Body of pancreas (tissue), 4 donors: Measurements from ENCODE around the gene ZNF460. TPM values are rescaled to one million over a fixed set of nuclear protein-coding genes. Genes with fewer than 3 reads are reported as not detected.

Experiments
- ATAC-seq: fragments of 150-250 bp; one replicate; pipeline ENCODE4 v1.9.1; 2016
- DNase-seq, 4 donors: peaks; one replicate each; pipeline ENCODE4 v3.0.0-alpha.2; 2019
- H3K27ac ChIP-seq, 4 donors: fragments of 200-600 bp; sonication (generic); 1 replicate in 3 of 4; 2 replicates in 1 of 4; pipeline versions ENCODE4 v1.5.1 to v1.6.1; 2016 to 2019; ENCODE audit warnings: mild to moderate bottlenecking in 1 of 4, mixed read lengths in 1 of 4, moderate library complexity in 1 of 4
- H3K27me3 ChIP-seq, 2 donors: fragments of 200-600 bp; sonication (generic); one replicate each; pipeline ENCODE4 v1.6.0; 2016; ENCODE audit warnings: mild to moderate bottlenecking in 1 of 2
- H3K36me3 ChIP-seq, 2 donors: fragments of 200-600 bp; sonication (generic); replicated peaks in 1 of 2; 2 replicates each; pipeline ENCODE4 v1.5.1; 2016; ENCODE audit warnings: low read depth in 2 of 2; ENCODE audit not compliant: insufficient read depth in 1 of 2
- H3K4me1 ChIP-seq: fragments of 200-600 bp; sonication (generic); one replicate; pipeline ENCODE4 v1.6.0; 2016
- H3K4me3 ChIP-seq, 2 donors: fragments of 200-600 bp; sonication (generic); 1 replicate in 1 of 2; 2 replicates in 1 of 2; pipeline ENCODE4 v1.5.1; 2016 to 2019
- H3K9me3 ChIP-seq, 3 donors: fragments of 200-600 bp; sonication (generic); 1 replicate in 2 of 3; 2 replicates in 1 of 3; pipeline ENCODE4 v1.5.1; 2016
- POLR2A ChIP-seq, 3 donors: fragments of 450-650 bp; IDR thresholded peaks; one replicate each; pipeline ENCODE4 v1.6.1; 2016; ENCODE audit warnings: antibody characterized with exemption in 3 of 3, mild to moderate bottlenecking in 2 of 3
- WGBS, 2 donors: methylation state at CpG; one replicate each; pipeline ENCODE4 v1.1.5; 2017; 5-methylcytosine and 5-hydroxymethylcytosine counted together
- intact Hi-C: fragments of 100-400 bp; cut with DNase I; formaldehyde crosslinking; loops from one replicate; pipeline ENCODE4 v1.15.1; 2023
- total RNA-seq, 2 donors: library from RNA; depleted of rRNA; stranded (reverse); fragments of >200 nt; gene quantifications; one replicate each; pipeline ENCODE4 v1.1.0, GENCODE V29; 2016
- TF ChIP-seq, protein P1 (sequence below), 7 experiments: fragments of 450-650 bp in 4 of 7; fragments of 200-600 bp in 3 of 7; sonication (generic) in 3 of 7; IDR thresholded peaks; one replicate each; pipeline ENCODE4 v1.5.1; 2016 to 2019; ENCODE audit warnings: antibody characterized with exemption in 7 of 7

The ZNF460 gene
- total RNA-seq, 2 donors from 2014 or later: 22.7 to 30.1 TPM

DNA sequence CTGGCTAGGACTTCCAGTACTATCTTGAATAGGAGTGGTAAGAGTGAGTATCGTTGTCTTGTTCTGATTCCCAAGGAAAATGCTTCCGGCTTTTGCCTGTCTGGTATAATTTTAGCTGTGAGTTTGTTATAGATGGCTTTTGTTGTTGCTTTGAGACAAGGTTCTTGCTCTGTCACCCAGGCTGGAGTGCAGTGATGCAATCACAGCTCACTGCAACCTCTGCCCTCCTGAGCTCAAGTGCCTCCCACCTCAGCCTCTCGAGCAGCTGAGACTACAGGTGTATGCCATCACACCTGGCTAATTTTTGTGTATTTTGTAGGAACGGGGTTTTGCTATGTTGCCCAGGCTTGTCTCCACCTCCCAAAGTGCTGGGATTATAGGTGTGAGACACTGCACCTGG is 33.9 kb downstream of the ZNF460 start:
- no peak for ATAC-seq
- DNase-seq: no peak
- Histone ChIP-seq H3K9me3 (no peaks in the 10 kb centered on the region), H3K27ac (no peak overlapping the region), H3K36me3 (no peaks in the 10 kb centered on the region), H3K27me3 (peaks cover 0 to 8% of the 10 kb centered on the region in 2 donors), H3K4me3 (no peak overlapping the region), H3K4me1 (no peaks in the 10 kb centered on the region)
- 51 to 74% methylated on average over 4 of the region's 4 CpGs for WGBS, 2 donors
- intact Hi-C loops: no loop called here
- TF ChIP-seq, protein P1, sequence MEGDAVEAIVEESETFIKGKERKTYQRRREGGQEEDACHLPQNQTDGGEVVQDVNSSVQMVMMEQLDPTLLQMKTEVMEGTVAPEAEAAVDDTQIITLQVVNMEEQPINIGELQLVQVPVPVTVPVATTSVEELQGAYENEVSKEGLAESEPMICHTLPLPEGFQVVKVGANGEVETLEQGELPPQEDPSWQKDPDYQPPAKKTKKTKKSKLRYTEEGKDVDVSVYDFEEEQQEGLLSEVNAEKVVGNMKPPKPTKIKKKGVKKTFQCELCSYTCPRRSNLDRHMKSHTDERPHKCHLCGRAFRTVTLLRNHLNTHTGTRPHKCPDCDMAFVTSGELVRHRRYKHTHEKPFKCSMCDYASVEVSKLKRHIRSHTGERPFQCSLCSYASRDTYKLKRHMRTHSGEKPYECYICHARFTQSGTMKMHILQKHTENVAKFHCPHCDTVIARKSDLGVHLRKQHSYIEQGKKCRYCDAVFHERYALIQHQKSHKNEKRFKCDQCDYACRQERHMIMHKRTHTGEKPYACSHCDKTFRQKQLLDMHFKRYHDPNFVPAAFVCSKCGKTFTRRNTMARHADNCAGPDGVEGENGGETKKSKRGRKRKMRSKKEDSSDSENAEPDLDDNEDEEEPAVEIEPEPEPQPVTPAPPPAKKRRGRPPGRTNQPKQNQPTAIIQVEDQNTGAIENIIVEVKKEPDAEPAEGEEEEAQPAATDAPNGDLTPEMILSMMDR (IDR thresholded peaks at IDR 0.05): no peak
- TF ChIP-seq POLR2A (IDR thresholded peaks at IDR 0.05): no peak

DNA sequence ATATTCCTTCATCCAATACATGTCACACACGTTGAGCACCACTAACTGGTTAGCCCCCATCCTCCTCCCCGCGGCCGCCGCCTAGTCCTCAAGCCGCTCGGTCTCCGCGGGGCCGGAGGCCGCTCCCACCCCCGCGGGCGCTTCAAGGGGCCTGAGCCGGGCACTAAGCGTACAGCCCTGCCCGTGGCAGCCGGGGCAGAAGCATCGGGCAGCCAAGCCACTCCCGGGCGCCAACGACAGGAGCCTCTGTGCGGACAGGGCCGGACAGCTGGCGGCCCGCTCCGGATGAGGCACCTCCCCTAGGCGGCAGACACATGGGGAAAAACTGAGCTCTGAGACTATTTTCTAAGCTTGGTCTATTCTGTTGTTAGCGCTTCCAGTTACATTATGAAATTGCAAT is 37.2 kb downstream of the ZNF460 start:
- Histone ChIP-seq H3K9me3 (no peaks in the 10 kb centered on the region), H3K4me1 (peaks cover 24% of the 10 kb centered on the region), H3K27ac (no peak overlapping the region), H3K27me3 (peaks cover 0 to 8% of the 10 kb centered on the region in 2 donors), H3K36me3 (no peaks in the 10 kb centered on the region), H3K4me3 (no peak overlapping the region)
- intact Hi-C loops: no loop called here
- TF ChIP-seq, protein P1 (IDR thresholded peaks at IDR 0.05): no peak
- no peak for TF ChIP-seq POLR2A (IDR thresholded peaks at IDR 0.05)
- DNase-seq (no peak), ATAC-seq (no peak)
- 13 to 15% methylated on average over 16 to 29 of the region's 29 CpGs for WGBS, 2 donors

DNA sequence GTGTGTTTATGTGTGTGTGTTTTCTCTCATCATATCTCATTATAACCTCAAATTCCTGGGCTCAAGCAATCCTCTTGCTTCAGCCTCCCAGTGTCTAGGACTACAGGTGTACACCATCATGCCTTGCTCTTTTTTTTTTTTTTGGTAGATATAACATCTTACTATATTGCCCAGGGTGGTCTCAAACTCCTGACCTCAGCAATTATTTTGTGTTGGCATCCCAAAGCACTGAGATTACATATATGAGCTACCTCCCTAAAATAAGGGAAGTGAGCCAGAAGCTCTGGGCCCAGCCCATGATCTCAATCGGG is 39.5 kb downstream of the ZNF460 start:
- DNase-seq (no peak), ATAC-seq (no peak)
- peaks cover 24% of the 10 kb centered on the region for H3K4me1 ChIP-seq
- WGBS, 2 donors: 0 to 6% methylated on average over 1 of the region's 1 CpG
- H3K4me3 ChIP-seq: peak overlapping the region; percentile 44 to 62
- H3K27ac ChIP-seq: peak overlapping the region; percentile 63 to 85 (median 74)
- intact Hi-C loops: no loop called here
- peaks cover 0 to 2% of the 10 kb centered on the region in 2 donors for H3K36me3 ChIP-seq
- no peak for TF ChIP-seq POLR2A (IDR thresholded peaks at IDR 0.05)
- TF ChIP-seq, protein P1 (IDR thresholded peaks at IDR 0.05): no peak
- peaks cover 0 to 8% of the 10 kb centered on the region in 2 donors for H3K27me3 ChIP-seq
- H3K9me3 ChIP-seq: no peaks in the 10 kb centered on the region

DNA sequence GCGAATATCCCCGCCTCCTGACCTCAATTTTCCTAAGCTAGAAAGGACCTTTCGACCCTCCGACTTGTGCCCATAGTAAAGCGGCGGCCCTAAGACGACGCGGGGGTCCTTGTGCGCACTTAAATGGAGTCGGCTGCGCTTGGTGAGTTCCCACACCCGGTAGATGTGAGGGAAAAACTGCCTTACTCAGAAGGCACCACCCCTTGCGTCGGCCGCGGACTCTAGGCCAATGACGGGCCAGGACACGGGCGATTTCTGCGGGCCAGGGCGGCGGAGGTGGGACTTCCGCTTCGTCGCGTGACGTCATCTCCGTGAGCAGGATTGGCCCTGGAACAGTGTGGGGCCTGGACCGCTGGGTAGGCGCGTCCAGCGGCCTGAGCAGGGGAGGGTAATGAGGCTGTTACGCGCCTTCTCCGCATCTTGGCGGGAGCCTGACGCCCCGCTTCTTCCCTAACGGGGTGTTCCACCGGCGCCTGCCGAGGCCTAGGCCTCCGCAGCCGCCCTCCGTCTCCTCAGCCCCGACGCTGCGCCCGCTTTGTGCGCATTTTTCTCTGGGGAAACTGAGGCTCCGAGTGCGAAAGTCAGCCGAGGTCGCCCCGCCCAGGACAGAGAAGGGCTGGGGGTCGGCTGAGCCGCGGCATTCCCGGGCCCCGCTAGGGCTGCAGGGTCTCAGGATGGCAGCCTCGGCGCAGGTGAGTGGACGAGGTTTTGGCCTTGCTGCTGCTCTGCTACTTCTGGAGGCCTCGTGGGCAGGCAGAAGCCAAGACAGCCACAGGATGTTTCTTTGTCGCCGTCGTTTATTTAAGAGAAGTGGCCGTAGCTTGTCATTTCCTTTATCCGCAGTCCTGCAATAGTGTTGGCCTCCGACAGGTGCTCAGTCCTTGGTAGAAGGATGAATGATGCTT is 40.1 kb downstream of the ZNF460 start, which contains the start of gene ZNF543:
ZNF543 (plus strand) TSS at position 293 of the 905 bp plus-strand sequence; CDS start at position 675, 382 bp downstream.
- peaks cover 24% of the 10 kb centered on the region for H3K4me1 ChIP-seq

More for the DNA sequence above, 40.1 kb downstream of the ZNF460 start, which contains the start of gene ZNF543:
- intact Hi-C loops: no loop called here
- H3K4me3 ChIP-seq: peak within 1 kb of the TSS; percentile 44 to 62
- DNase-seq (peak; percentile 90 to 95 (median 92)), ATAC-seq (peak; percentile 99)
- peaks cover 0 to 3% of the 10 kb centered on the region in 2 donors for H3K36me3 ChIP-seq
- no peaks in the 10 kb centered on the region for H3K9me3 ChIP-seq
- WGBS, 2 donors: 1 to 3% methylated on average over 28 to 71 of the region's 71 CpGs
- TF ChIP-seq, protein P1 (IDR thresholded peaks at IDR 0.05): no peak
- TF ChIP-seq POLR2A (IDR thresholded peaks at IDR 0.05): peak; percentile 24 to 73 (median 70)
- peak within 1 kb of the TSS; percentile 63 to 85 (median 74) for H3K27ac ChIP-seq
- H3K27me3 ChIP-seq: peaks cover 0 to 8% of the 10 kb centered on the region in 2 donors
